ENCODE measurements around the gene ROBO2.

The ROBO2 gene, protein sequence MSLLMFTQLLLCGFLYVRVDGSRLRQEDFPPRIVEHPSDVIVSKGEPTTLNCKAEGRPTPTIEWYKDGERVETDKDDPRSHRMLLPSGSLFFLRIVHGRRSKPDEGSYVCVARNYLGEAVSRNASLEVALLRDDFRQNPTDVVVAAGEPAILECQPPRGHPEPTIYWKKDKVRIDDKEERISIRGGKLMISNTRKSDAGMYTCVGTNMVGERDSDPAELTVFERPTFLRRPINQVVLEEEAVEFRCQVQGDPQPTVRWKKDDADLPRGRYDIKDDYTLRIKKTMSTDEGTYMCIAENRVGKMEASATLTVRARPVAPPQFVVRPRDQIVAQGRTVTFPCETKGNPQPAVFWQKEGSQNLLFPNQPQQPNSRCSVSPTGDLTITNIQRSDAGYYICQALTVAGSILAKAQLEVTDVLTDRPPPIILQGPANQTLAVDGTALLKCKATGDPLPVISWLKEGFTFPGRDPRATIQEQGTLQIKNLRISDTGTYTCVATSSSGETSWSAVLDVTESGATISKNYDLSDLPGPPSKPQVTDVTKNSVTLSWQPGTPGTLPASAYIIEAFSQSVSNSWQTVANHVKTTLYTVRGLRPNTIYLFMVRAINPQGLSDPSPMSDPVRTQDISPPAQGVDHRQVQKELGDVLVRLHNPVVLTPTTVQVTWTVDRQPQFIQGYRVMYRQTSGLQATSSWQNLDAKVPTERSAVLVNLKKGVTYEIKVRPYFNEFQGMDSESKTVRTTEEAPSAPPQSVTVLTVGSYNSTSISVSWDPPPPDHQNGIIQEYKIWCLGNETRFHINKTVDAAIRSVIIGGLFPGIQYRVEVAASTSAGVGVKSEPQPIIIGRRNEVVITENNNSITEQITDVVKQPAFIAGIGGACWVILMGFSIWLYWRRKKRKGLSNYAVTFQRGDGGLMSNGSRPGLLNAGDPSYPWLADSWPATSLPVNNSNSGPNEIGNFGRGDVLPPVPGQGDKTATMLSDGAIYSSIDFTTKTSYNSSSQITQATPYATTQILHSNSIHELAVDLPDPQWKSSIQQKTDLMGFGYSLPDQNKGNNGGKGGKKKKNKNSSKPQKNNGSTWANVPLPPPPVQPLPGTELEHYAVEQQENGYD (N-terminal part only)

DNA sequence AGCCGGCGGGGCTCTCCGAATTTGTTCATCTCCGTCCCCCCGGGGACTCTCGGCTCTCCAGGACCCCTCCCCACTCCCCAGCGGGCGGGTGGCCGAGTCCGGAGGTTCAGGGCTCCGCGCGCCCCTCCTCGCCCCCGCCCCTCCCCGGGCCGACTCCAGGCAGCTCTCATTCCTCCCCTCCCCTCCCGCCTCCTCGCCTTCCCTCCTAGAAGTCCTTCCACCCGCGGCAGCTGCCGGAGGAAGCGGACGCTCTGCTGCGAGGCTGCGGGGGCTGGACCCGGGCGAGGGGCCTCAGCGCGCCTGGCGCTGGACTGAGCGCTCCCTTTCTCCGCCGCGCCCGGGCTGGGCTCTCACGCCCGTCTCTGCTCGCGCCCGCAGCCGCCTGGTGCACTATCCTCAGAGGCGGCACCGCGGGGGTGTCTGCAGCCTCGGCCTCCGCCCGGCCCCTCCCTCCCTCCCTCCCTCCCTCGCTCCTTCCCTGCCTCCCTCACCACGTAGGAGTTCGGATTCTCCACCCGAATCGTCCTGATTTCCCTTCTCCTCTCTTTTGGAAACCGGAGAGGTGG lies at the start of gene ROBO2:
Gene ROBO2, plus strand, starts transcription at position 494 of the 566 bp plus-strand sequence. CDS start 687 bp downstream, outside the sequence.
- DNase-seq = no peak

DNA sequence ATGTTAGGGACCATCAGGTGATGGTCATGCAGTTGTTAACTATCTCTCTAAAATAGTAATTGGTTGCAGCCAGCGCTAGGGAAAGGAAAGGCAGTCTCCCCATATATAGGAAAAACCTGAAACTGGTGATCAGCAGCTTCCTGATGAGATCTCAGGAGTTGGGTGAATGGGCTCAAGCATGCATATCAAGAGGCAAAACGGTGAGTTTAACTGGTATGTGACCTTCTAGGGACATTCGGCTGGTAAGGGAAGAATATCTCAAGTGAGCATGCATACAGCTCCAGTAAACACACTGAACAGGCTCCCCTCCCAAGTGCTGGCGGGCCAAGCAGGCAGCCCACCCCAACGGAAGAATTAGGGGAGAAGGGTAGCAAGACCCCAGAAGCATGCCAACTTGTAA lies 49.3 kb upstream of the ROBO2 start:
- DNase-seq = no peak

DNA sequence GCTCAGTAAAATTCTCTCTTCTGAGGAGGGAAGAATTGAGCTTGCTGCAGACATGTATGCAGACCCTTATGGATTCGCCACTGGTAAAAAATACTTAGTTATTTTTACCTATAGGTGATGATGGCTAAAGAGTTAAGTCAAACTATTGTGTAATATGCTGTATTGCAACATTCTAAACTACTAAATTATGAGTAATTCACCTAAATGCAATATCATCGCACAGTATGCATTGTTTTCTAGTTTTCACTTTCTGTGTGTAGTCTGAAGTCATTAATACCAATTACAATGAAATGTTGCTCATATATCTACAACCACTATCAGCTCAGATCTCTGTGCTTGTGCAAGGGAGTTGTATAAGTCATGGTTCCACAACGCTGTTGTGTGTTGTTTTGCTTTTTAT lies 48.7 kb upstream of the ROBO2 start:
- DNase-seq = no peak

DNA sequence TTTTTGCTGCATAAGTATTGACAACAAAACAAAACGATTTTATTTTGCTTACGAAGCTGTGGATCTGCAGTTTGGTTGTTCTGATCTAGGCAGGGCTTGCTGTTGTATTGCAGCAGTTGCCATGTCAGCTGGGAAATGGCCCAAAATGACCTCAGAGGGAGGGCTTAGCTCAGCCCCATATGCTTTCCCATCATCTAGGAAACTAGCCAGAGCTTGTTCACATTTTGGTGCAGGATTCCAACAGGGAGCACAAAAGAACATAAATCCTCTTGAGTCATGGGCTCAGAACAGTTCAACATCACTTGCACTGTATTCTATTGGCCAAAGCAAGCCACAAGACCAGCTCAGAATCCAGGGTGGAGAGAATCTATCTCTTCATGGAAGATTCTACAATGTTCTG lies 42.2 kb upstream of the ROBO2 start:
- DNase-seq = no peak

DNA sequence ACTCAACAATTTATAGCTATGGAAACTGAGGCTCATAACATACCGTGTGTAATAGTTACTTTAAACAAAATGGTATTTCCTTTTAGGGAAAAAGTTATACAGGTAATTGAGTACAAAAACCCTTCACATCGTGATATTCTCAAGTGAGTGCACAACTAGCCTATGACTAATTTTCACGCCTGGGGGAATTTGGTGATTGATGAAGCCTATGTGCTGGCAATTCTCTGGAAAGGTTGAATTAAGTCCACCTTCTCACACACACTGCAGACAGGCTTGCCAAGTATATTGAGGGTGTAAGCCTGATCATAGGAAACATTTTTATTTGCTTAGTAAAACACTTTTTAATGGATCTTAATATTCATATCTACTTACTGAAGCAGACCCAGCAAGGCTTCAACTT lies 41.3 kb upstream of the ROBO2 start:
- DNase-seq = no peak

DNA sequence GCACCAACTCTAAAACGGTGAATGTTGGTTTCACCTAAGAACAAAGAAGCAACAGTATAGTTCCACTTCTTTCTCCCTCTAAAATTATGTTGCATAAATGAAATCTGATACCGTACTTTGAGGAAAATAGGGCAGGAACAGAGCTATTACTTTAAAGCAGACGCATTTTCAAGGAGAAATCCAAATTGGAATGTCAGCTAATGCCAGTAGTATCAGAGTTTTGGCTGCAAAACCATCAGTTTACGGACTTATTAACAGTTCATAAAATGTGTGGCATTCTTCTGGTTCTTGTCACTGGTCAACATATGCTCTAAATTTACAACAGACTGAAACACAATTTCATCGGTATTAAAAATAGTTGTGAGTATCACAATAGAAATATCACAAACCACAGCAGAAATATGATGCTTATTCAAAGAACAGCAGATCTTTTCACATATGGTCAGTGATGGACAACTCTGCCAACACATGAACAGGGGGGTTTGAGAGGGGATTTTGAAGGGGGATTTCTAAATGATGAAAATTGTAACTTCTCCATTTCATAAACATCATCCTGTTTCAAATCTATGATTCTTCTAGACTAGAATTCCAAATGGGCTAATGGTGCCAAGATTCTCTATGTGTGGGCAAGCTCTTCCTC lies 38.7 kb upstream of the ROBO2 start:
- no peak for DNase-seq

DNA sequence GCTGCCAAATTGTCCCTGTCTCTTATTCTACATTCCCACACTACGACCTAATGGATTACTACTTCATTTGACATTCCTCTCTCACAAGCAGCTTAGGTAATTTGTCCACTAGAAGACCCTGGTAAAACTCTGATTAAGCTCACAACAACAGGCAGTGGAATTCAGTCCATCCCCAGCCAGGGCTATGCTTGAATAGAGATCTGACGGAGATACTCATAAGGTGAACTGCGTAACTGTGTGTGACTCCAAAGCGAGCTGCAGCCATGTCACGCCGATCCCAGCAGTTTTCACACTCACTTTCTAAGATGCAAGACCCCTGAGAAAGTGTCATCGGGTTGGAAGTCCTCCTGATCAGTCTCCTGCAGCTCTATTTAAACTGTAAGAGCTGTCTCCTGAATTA lies 25.7 kb upstream of the ROBO2 start:
- no peak for DNase-seq

DNA sequence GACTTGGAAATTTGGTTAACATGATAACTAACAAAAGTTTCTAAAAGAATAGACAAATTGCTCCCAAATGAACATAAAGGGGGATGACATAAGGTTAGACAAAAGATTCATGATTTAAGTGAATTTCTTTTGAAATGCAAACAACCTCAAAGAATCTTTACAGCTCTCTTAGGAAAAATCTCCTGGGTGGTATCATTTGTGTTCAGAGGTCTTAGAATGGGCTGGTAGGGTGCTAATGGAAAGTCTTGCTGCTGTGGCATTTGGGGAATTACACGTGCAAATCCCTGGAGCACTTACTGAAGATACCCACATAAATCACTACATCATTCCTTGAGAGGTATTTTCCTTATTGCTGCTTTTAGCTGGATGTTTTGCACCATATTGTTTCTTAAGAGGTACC lies 14.4 kb upstream of the ROBO2 start:
- DNase-seq = no peak

DNA sequence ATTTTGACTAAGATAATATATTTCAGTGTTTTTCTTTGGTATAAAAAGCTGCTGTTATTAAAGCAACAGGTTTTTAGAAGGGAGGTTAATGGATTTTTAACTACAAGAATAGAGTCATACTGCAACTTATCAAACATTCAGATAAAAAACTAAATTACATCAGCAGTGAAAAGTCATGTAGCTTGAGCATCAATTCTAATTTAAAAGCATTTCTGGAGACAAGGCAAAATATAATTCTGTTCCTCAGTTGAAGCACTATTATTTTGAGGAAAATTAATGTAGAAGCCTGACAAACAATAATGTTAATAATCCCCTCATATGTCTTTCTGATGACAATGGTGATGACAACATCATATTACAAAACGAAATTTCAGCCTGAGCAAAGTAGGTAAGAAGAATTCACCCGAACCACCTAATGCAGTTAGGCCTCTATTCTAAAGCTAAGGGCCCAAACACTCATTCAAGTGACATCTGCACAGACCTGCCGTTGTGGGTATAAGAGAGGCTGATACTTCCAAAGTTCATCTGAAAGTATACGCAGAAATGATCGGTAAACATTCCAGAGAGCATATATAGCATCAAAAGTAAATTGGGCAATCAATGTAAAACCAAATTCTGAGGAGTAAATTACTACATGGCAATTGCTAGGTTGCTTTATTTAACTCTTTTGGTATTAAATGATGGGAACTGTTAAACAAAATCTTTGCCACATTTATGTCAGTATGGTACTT lies 12.8 kb upstream of the ROBO2 start:
- no peak for DNase-seq

DNA sequence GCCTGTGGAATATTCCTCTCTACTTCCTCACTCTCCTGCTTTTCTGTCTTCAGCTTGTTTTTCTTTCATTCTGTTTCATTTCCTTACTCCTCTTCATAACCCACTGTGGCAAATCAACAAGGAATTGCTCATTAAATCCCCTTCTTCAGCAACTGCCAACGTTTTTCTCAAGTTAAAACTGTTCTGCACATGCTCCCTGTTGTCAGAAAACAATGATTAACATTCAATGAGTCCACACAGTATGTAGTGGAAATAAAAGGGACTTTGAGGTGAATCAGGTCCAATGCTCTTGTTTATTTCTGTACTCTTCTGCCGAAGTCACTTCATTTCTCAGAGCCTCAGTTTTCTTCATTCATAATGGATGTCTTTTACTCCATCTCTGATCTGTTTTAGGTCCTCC lies 11.9 kb upstream of the ROBO2 start:
- DNase-seq = no peak

DNA sequence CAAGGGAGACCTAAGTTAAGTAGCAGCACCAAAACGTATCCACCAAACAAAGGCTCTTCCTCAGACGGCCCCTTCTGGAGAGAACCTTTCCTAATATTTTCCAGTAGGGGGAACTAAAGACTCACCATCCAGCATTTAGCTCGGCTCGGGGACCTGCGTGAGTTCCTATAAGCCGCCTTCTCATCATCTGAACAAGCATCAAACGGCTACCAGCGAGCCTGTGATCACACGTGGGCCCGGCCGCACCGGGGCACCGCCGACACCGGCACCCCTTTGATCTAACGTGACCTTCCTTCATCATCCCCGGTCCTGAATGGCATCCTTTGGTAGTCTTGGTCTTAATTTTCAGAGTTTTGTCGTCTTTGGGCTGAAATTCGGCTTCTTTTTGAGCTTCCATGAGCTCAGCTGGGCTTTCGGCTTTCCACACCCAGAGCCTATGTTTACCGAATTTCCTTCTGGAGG lies 1.4 kb upstream of the ROBO2 start:
- no peak for DNase-seq

DNA sequence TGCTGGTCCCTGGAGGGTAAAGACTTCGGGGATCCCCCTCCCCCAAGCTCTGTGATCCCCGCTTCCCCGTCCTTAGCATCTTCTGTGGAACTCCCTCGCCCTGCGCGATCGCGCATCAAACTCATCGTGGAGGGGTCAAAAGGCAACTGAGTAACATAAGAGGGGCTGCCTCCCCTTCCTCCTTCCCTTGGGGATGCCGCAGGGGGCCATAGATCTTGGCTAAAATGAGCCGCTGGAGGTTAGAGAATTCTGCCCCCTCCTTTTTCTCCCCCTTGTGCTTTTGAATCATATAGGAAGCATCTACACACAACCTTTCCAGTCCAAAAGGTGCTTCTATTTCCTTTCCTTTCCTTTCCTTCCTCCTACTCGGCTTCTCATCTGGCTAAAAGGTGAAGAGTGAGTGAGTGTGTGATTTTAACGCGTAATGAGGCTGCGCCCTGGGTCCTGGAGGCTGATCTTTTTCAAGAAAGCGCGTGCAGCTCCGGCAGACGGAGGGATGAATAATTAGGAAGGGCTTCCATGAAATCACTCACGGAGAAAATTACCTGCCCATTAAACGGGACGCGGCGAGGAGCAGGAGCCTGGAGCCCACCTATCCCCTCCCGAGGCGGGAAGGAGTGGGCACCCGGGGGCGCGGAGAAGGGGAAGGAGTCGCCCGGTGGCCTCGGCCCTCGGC lies 831 bp upstream of the ROBO2 start:
- DNase-seq = no peak

DNA sequence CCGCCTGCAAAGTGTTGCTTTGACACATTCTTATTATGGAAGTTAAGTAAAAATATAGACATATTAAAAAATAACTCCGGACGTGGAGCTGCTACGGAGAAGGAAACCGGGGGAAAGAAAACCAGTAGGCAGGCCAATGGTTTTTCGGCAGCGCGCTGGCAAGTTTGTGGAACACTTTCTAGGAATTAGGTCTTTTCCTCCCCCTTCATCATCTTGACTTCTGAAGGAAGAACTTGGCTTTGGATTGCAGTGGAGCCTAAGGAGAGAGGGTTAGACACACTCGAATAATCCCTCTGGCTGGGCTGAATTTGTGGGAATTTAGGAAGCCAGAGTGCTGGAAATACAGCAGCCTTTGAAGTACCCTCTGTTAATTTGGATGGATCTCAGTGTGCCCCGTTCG lies 317 bp downstream of the ROBO2 start:
- DNase-seq = no peak

DNA sequence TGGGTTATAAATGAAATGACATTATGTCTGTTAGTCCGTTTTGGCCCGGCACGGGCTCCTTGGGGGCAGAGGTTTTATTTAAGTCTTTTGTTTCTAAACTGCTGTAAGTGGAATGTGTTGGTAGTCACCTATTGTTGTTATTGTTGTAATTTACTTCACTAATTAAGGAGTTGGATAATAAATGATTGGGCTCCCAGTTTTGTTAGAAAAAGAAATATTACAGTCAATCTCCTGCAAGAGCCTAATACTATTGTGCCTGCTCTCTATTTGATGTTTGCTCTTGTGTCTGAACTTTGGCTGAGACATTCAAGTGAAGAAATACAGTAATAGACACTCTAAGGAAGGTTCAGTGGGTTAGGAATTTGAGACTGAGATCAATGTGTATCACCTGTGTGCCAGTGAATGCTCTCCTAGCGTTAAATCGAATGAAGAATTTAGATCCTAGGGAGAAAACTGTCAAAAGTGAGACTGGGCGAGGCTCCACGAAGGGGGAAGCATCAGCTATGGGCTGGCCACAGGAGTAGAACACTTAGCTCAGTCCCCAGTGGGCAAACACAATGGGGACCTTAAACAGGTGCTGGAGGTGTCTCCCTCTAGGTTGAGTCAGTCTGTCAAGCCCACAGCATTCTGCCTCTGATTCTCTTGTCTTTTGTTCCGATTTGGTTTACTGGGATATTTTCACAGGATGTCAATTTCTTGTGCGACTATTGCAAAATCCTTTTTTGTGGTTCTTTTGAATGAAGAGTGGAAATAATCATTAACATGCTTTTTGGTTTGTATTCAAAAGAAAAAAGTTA lies 1.2 kb downstream of the ROBO2 start:
- DNase-seq = no peak

DNA sequence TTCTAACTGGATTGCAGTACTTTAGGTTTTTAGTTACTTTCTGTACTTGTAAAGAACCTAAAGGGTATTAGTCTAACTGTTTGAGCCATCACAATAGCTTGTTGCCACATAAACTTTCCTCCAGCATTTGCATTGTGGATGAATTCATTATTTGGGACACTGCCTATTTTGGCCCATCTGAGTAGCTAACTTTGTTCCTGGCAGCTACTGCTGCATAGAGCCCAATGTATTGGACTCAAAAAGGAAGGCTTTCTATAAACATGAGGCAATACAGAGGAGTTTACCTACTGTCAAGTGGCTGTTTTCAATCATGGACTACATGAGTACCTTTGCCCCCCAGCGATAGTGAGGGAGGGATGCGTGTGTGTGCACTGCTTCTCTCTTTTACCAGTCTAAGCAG lies 1.9 kb downstream of the ROBO2 start:
- no peak for DNase-seq

DNA sequence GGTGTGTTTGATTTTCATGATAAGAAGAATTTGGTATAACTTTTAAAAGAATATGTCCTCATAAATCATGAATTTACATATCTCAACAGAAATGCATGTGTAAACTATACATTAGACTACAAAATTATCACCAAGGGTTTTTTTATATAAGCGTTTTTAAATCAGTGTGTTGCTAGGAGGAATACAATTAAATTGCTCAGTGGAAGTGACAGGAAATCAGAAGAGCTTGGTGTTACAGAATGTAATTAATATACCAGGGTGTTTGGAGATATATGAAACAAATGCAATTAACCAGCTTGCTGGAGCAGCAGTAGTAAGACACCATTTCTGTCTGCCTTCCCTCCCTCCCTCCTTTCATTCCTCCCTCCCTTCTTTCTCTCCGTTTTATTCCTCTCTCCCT lies 2.4 kb downstream of the ROBO2 start:
- DNase-seq = no peak

DNA sequence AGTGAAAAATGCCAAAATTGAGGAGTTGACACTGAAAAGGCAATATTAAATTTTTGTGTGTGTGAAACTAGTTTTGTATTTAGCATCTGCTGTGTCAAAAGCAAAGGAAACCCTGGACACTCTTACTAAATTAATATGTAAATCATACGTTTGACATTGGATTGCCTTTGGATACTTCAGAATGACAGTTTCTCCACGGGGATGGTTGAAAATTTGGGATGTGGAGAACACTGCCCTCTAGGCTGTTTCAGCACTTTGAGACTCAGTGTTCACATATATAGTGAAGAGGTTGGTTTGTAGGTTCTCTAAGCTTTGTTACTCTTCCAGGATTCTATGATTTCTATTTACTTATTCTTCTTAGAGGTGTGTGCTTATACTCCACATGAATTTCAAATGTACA lies 3.0 kb downstream of the ROBO2 start:
- no peak for DNase-seq

DNA sequence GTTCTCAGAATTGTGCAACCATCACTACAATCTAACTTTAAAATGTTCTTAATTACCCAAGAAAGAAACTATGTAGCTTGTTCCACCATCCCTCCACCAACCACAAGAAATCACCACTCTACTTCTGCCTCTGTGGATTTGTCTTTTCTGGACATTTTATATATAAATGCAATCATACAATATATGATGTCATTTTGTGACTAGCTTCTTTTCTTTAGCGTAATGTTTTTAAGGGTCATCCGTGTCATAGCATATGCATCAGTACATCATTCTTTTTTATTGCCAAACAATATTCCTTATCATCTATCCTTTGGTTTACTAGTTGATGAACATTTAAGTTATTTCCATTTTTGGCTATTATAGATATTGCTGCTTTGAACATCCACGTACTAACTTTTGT lies 5.8 kb downstream of the ROBO2 start:
- DNase-seq = no peak

DNA sequence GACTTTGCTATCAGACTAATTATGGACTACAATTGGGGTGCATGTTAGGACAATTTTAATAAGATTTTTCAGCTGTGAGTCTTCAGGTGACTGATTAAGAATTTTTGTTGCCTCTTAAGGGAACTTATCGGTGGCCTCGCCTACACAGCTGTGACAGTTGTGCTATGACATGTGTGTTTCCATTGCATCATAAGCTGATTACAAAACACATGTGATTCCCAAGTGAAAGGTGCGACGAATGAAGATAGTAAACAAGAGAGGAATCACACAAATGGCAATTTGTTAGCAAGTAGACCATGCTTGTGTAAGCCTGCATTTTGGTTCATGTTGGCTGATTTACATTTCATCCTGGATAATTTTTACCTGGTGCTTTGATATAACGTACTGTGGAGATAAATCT lies 8.3 kb downstream of the ROBO2 start:
- DNase-seq = no peak

DNA sequence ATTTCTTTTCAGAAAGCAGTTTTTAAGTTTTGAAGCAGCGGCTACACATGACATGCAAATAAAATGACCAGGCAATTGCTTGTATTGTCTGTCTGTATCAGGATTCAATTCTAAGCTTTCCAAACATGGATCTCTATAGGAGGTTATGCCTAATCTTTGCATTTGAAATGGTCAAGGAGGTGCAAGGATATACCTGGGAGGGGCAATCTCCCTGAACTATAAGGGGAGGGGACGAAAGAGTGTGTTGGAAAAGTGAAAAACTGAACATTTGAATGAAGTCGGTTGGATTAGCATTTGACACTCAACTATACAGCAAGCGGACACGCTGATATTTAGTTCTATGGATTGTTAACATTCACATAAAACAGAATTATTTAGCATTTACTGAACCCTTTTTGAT lies 11.7 kb downstream of the ROBO2 start:
- DNase-seq = no peak
